GM12801 (cell line): ENCODE measurements around the gene PNPLA2.

Source experiments
- CTCF ChIP-seq: IDR thresholded peaks from one replicate; pipeline ENCODE4 v1.5.1; 2011; ENCODE audit warnings: control low read depth; ENCODE audit not compliant: insufficient read length; ENCODE audit errors: extremely low read depth

PNPLA2 gene

GRCh38 chr11:834371-835316 is 15.9 kb downstream of the PNPLA2 start:
- no peak for TF ChIP-seq CTCF

DNA sequence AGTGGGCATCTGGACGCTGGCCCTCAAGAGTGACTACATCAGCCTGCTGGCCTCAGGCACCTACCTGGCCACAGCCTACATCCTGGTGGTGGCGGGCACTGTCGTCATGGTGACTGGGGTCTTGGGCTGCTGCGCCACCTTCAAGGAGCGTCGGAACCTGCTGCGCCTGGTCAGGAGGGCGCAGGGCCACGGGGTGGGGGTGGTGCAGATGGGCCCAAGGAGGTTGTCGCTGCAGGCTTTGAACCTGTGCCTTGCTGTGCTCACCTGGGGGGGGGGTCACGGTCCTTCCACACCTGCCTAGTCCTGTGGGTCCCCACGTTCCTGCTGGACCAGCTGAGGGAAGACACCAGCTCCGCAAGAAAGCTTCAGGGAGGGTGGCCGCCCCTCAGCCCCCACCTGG is 17.6 kb downstream of the PNPLA2 start:
- no peak for TF ChIP-seq CTCF

DNA sequence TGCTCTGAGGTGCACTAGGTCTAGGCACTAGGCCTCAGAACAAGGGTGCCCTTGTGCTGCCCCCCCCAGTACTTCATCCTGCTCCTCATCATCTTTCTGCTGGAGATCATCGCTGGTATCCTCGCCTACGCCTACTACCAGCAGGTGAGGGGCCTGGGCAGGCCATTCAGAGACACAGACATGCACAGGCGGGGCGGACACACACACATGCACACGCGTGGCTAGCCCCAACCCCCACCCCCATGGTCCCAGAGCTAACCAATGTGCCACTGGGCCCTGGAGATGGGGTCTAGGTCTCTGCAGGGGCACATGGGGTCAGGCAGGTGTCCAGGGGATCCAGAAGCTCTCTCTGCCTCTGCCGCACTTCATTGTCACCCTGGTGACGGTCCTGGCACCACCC is 18.0 kb downstream of the PNPLA2 start:
- TF ChIP-seq CTCF = no peak

DNA sequence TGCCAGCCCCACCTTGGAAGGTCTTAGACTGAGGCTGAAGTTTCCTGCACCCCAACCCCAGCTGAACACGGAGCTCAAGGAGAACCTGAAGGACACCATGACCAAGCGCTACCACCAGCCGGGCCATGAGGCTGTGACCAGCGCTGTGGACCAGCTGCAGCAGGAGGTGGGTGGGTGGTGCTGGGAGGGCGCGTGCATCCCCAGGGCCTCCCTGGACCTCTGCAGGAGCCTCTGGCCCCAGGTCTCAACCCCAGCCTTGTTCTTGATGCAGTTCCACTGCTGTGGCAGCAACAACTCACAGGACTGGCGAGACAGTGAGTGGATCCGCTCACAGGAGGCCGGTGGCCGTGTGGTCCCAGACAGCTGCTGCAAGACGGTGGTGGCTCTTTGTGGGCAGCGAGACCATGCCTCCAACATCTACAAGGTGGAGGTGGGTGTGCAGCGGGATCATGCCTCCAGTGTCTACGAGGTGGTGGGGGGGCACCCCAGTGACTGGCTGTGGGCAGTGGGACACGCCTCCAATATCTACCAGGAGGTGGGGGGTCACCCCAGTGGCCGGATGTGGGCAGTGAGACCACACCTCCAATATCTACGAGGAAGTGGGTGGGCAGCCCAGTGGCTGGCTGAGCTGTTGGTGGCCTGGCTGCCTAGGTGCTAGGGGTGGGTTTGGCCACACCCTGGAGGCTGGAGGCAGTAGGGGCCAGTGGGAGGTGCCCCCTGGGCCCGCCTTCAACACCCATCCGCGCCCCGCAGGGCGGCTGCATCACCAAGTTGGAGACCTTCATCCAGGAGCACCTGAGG is 18.7 kb downstream of the PNPLA2 start:
- TF ChIP-seq CTCF = no peak

GRCh38 chr11:837990-838307 is 19.2 kb downstream of the PNPLA2 start:
- no peak for TF ChIP-seq CTCF

DNA sequence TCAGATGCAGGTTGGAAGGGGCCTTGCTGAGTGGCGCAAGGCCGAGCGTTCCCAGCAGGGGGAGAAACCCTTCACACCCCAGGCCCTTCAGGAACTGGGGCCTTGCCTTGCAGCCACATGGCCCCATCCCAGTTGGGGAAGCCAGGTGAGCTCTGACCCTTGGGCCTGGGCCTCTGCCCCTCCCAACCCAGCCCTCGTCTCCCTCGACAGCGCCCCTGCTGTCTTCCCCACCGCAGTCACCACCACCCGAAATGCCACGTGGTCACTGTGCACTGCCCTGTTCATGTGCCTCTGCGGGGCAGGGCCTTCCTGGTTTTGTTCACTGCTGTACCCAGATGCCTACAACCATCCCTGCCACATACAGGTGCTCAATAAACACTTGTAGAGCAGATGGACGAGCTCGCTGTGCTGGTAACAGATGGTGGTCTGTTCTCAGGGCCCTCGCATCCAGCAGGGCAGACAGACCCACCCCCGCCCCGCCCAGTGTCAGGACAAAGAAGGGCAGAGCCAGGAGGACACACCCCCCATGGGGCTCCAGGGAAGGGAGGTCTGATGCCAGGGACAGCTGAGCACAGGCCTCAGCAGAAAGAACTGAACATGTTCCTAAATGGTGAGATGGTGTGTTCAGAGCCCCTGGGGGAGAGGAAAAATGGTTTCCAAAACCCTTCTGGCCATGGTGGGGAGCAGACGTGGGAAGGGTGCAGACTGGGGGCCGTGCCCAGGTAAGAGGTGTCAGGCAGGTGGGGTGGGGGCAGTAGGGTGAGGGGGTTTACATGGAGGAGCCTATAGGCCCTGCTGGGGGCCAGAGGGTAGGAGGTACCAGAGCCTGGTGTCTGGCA is 19.9 kb downstream of the PNPLA2 start:
- no peak for TF ChIP-seq CTCF

- no peak for TF ChIP-seq CTCF
Observed at GRCh38 chr11:839280-839623, 20.5 kb downstream of the PNPLA2 start.
